T-helper 1 cell treated with Interleukin-12 subunit alpha and Interleukin-12 subunit beta and Interleukin-4 antibody, amounts not matched to agents 30 μg/mL and 1 μg/mL, for 36 hours (primary cell): ENCODE results near the gene RTTN.

Experiments
- H3K27ac Mint-ChIP-seq: one replicate; pipeline ENCODE4 v1.8.0; 2021; ENCODE audit warnings: mild to moderate bottlenecking, mixed read lengths
- H3K27me3 Mint-ChIP-seq: one replicate; pipeline ENCODE4 v1.8.0; 2021; ENCODE audit warnings: low read depth, mixed read lengths
- H3K36me3 Mint-ChIP-seq: one replicate; pipeline ENCODE4 v1.8.0; 2021; ENCODE audit warnings: low read depth, mixed read lengths
- H3K4me1 Mint-ChIP-seq: one replicate; pipeline ENCODE4 v1.8.0; 2021; ENCODE audit warnings: low read depth, mixed read lengths
- H3K4me3 Mint-ChIP-seq: one replicate; pipeline ENCODE4 v1.8.0; 2021; ENCODE audit warnings: mild to moderate bottlenecking, moderate library complexity, mixed read lengths
- H3K9me3 Mint-ChIP-seq: one replicate; pipeline ENCODE4 v1.8.0; 2021; ENCODE audit warnings: mixed read lengths

RTTN gene

DNA sequence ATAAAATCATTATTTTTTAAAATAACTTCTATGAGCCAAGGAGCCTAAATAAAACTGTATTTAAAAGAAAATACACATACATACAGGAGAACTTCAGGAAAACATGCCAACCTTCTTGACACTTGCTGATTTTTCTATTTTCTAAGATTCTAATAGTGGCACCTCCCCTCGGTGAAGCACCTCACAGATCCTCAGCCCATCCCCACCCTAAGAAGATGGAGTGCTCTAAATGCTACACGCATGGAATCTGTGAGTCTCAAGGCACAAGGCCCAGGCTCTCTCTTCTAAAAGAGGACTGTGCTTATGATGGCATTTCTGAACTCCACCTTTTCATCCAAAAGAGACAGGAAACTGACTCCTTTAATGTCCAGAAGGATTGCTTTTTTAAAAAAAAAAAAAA lies 56.3 kb downstream of the RTTN start:
- Mint-ChIP-seq H3K27me3 (no peaks in the 10 kb centered on the region), H3K27ac (no peak overlapping the region), H3K9me3 (no peaks in the 10 kb centered on the region), H3K4me3 (no peak overlapping the region), H3K4me1 (peaks cover 6% of the 10 kb centered on the region), H3K36me3 (peaks cover 9% of the 10 kb centered on the region)

DNA sequence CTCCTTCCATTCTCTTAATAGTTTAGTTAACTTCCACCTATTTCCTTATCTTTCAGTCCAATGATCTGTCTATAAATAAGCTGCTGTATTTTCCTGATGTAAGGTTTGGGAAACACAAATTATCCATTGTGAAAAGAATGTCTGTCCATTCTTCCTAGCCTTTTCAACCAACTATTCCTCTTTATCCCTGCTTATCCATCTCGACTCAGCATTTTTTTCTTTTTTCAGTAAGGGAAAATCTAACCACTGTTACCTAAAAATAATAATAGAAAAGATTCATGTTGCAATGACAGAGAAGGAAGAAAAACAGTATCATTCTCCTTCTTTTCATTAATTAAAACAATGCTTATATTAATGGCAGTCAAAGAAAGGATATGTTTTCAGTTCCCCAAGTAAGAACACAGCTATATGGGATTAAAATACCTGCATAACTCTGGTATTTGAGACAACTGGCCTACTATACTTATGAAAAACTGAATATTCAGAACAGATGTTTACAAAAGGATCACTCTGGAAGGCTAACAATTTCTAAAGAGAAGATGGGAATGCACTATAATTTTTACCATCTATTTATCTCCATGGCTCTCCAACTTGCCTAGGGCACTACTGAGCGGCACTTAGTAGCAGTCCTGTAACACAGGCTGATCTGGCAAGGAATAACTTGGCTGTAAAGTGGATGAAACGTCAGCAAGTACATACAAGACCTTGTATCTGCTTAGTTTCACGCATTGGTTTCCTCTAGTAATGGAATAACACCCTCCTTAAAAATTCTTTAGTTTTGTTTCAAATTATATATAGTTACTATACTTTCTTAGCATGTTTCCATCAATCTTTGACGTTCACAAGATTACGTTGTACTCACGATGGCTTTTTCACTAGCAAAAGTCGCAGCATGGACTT lies 57.2 kb downstream of the RTTN start:
- Mint-ChIP-seq H3K27me3 (no peaks in the 10 kb centered on the region), H3K9me3 (no peaks in the 10 kb centered on the region), H3K4me1 (peaks cover 6% of the 10 kb centered on the region), H3K36me3 (peaks cover 11% of the 10 kb centered on the region), H3K4me3 (no peak overlapping the region), H3K27ac (no peak overlapping the region)

DNA sequence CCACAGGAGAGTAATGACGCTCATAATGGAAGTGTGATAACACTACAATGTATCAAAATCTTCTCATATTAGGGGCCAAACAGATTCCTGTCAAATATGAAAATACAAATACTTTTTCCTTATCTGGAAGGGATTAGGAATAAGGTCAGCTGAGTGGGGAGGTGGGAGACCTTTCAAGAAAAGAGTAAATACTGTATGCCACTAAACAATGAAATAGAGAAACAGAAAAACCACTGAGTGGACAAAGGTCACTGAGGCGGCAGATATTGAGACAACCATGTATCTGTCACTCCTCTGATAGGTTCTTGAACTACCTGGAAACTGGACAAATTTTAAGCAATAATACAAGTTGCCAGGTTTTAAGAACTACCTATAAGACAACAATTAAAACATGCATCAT lies 59.3 kb downstream of the RTTN start:
- peaks cover 3% of the 10 kb centered on the region for H3K4me1 Mint-ChIP-seq
- no peaks in the 10 kb centered on the region for H3K27me3 Mint-ChIP-seq
- H3K4me3 Mint-ChIP-seq, result no peak overlapping the region
- H3K36me3 Mint-ChIP-seq, result peaks cover 19% of the 10 kb centered on the region
- H3K27ac Mint-ChIP-seq, result no peak overlapping the region
- no peaks in the 10 kb centered on the region for H3K9me3 Mint-ChIP-seq

DNA sequence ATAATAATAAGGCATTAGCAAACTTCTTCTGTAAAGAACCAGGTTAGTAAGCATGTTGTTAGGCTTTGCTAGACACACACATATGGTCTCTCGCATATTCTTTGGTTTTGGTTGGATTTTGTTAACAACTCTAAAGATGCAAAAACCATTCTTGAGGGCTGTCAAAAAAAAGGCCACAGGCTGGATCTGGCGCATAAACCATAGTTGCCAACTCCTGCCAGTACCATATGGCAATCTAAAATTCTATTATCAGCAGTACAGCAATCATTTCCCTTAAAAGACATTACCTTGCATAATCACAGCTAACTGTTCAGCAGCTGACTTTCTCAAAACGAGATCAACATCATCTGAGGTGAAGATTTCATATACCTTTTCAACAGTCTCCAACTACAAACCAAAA lies 63.5 kb downstream of the RTTN start:
- Mint-ChIP-seq H3K4me3 (no peak overlapping the region), H3K4me1 (no peaks in the 10 kb centered on the region), H3K27ac (no peak overlapping the region), H3K9me3 (no peaks in the 10 kb centered on the region), H3K27me3 (no peaks in the 10 kb centered on the region), H3K36me3 (peaks cover 30% of the 10 kb centered on the region)

DNA sequence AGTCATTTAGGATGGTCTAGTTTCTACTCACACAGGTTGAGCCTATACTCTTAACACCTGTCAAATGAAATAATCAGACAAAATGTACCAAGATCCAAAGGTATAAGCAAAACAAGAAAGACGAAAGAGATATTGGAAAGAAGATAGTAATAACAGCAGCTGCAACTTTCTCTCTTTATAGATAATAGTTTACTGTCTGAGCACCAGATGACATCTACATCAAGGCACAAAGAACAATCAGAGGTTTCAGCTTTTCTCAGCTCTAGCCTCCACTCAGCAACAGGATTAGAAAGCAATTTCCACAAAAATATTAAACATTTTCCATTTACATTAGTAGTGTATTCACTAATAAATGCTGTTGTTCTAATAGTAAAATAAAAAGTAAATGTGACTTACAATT lies 66.3 kb downstream of the RTTN start:
- Mint-ChIP-seq H3K27me3 (no peaks in the 10 kb centered on the region), H3K4me3 (no peak overlapping the region), H3K36me3 (peaks cover 23% of the 10 kb centered on the region), H3K9me3 (no peaks in the 10 kb centered on the region), H3K27ac (no peak overlapping the region), H3K4me1 (no peaks in the 10 kb centered on the region)

DNA sequence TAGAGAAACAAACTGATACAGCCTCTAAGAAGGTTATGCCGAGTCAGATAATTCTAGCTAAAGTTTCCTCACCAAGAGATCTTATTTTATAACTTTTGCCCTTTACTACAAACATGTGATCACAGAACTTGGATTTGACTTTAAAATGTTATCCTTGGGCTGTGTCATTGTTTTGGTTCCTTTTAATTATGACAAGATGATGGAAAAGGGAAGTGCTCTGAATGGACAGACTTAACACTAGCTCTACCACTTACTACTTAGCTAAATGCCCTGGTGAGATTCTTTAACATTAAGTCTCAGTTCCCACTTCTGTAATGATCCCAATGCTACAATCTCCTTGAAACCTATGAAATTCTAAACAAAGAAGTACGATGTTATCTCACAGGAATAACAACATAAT lies 69.9 kb downstream of the RTTN start:
- Mint-ChIP-seq H3K4me3 (no peak overlapping the region), H3K9me3 (no peaks in the 10 kb centered on the region), H3K27me3 (no peaks in the 10 kb centered on the region), H3K27ac (no peak overlapping the region), H3K36me3 (peaks cover 12% of the 10 kb centered on the region), H3K4me1 (no peaks in the 10 kb centered on the region)

DNA sequence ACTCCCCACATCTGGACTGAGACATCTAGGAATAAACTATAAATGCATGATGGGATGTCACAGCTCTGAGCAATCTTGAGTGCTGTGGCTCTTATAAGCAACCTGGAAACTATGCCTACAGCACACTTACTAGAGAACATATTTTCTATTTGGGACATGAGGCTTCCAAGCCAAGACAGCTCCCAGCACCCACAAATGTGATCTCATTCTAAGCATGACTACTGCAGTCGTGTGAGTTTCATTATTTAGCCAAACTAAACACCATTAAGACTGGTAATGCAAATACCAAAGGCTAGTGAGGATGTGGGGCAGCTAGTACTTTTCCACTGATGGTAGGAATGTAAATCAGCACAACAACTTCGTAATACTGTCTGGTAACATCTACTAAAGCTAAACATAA lies 72.5 kb downstream of the RTTN start:
- no peak overlapping the region for H3K27ac Mint-ChIP-seq
- no peaks in the 10 kb centered on the region for H3K27me3 Mint-ChIP-seq
- no peaks in the 10 kb centered on the region for H3K9me3 Mint-ChIP-seq
- H3K36me3 Mint-ChIP-seq, result peaks cover 18% of the 10 kb centered on the region
- H3K4me1 Mint-ChIP-seq, result no peaks in the 10 kb centered on the region
- H3K4me3 Mint-ChIP-seq, result no peak overlapping the region

DNA sequence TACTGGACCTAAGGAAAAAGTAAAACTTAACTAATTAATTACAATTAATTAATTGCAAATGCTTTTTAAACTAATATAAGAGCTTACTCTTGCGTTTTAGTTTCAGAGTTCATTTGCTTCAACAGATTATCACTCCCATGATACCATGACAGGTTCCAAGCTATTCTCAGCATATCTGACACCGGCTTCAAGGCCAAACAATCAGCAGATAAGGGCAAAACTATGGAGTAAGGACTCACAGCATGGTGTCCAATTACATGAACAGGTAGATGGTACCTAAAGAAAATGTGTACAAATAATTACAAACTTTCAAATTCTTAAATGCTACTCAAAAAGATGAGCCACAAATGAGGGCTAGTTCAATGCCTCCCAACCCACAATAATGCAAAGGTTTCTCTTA lies 77.2 kb downstream of the RTTN start:
- H3K4me3 Mint-ChIP-seq, result no peak overlapping the region
- no peak overlapping the region for H3K27ac Mint-ChIP-seq
- no peaks in the 10 kb centered on the region for H3K27me3 Mint-ChIP-seq
- H3K9me3 Mint-ChIP-seq, result no peaks in the 10 kb centered on the region
- H3K4me1 Mint-ChIP-seq, result no peaks in the 10 kb centered on the region
- peaks cover 18% of the 10 kb centered on the region for H3K36me3 Mint-ChIP-seq

DNA sequence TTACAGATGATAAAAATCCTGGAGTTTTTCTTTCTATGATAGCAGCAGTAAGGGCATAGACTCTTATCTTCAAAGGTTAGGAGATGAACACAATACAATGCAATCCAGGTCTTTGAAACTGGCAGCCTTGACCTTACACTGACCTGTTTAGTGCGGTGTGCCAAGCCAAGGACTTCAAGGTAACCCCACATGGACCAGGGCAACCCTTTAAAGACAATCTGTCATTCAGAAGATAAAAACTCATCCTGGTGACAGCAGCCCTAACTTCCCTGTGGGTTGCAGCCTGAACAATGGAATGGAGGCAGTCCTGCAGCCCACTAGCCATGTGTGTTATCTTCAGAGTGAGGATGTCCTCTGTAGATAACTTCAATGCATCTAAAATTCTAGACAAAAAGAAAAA lies 78.1 kb downstream of the RTTN start:
- Mint-ChIP-seq H3K4me3 (no peak overlapping the region), H3K9me3 (no peaks in the 10 kb centered on the region), H3K27ac (no peak overlapping the region), H3K27me3 (no peaks in the 10 kb centered on the region), H3K4me1 (no peaks in the 10 kb centered on the region), H3K36me3 (peaks cover 18% of the 10 kb centered on the region)

DNA sequence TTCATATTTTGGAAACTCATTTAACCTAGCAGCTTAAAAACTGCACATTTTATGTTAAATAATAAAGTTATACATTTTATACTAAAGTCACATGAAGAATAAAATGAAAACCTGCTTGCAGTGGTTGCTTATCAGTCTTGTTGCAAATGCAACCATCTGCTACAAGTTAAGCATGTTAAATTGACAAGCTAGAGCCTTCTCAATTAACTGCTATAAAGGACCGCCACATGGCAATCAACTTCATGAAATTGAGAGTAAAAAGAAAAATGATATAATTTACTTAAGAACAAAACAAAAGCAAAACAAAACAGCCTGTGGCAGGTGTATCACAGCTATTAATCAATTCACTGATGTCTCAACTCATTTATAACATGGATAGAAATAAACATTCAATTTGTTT lies 78.7 kb downstream of the RTTN start:
- no peaks in the 10 kb centered on the region for H3K9me3 Mint-ChIP-seq
- no peaks in the 10 kb centered on the region for H3K4me1 Mint-ChIP-seq
- H3K4me3 Mint-ChIP-seq, result no peak overlapping the region
- no peak overlapping the region for H3K27ac Mint-ChIP-seq
- no peaks in the 10 kb centered on the region for H3K27me3 Mint-ChIP-seq
- peaks cover 18% of the 10 kb centered on the region for H3K36me3 Mint-ChIP-seq

DNA sequence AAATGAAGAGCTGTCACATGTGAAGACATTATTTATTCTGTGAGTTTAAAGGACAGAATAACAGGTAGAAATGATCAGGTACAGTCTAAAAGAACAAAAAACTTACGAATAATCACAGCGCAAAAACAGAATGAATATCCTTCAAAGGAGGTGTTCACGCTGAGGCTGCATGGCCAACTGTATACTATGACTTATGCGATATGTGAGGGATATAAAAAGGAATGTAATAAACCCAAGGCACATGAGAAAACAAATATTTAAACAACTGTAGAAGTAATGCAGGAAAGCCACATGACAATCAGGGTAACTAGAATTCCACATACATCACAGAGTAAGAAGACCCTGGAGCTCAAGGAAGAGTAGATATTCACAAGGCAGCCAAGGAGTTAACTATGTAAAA lies 81.3 kb downstream of the RTTN start:
- H3K27ac Mint-ChIP-seq, result no peak overlapping the region
- H3K4me1 Mint-ChIP-seq, result no peaks in the 10 kb centered on the region
- H3K27me3 Mint-ChIP-seq, result no peaks in the 10 kb centered on the region
- no peaks in the 10 kb centered on the region for H3K9me3 Mint-ChIP-seq
- H3K4me3 Mint-ChIP-seq, result no peak overlapping the region
- peaks cover 8% of the 10 kb centered on the region for H3K36me3 Mint-ChIP-seq

DNA sequence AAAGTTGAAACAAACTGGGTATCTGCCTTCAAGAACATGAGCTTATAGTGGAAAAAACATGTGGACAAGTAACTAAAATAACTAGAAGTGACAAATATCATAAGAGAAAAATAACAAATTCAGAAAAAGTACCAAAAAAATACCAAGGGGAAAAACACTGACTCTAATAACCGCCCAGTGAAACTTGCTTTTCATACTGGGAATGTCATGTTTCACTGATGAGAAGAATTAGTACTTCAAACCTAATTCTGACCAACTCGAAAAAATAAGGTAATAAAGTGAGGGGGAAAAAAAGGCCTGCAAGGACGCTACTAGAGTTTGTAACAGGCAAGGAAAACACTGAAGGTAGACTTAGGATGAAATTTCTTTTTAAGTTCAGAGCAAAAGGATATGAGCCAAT lies 83.6 kb downstream of the RTTN start:
- peaks cover 14% of the 10 kb centered on the region for H3K36me3 Mint-ChIP-seq
- H3K27ac Mint-ChIP-seq, result no peak overlapping the region
- H3K9me3 Mint-ChIP-seq, result no peaks in the 10 kb centered on the region
- H3K4me1 Mint-ChIP-seq, result no peaks in the 10 kb centered on the region
- no peaks in the 10 kb centered on the region for H3K27me3 Mint-ChIP-seq
- H3K4me3 Mint-ChIP-seq, result no peak overlapping the region

DNA sequence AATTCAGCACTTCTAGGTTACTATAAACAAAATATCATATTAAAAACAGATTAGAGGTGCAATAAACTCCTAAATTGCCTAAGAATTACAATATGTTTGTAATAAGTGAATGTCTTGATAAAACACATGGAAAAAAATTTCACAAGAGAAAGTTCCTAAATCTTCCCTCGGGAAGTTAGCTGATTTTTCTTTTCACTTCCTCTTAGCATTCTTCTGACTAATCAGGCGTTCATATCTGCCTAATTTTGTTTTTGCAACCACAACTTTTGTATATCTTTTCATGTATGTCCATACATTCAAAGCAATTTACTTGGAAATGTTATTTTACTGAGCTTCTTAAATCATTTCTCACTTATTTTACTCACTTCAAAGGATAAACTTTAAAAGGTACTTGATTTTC lies 88.5 kb downstream of the RTTN start:
- Mint-ChIP-seq H3K9me3 (no peaks in the 10 kb centered on the region), H3K4me3 (no peak overlapping the region), H3K4me1 (no peaks in the 10 kb centered on the region), H3K27ac (no peak overlapping the region), H3K27me3 (no peaks in the 10 kb centered on the region), H3K36me3 (peaks cover 18% of the 10 kb centered on the region)

DNA sequence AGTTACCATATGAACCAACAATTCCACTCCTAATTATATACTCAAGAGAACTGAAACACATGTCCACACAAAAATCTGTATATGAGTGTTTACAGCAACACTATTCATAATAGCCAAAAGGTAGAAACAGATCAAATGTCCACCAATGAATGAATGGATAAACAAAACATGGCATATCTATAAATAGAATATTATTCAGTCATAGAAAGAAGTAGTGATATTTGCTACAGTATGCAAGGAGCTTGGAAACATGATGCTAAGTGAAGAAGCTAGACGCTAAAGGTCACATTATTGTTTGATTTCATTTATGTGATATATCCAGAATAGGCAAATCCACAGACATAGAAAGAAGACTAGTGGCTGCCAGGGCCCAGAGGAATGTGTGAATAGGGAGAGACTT lies 92.0 kb downstream of the RTTN start:
- H3K9me3 Mint-ChIP-seq, result no peaks in the 10 kb centered on the region
- peaks cover 22% of the 10 kb centered on the region for H3K36me3 Mint-ChIP-seq
- no peaks in the 10 kb centered on the region for H3K4me1 Mint-ChIP-seq
- H3K4me3 Mint-ChIP-seq, result no peak overlapping the region
- H3K27me3 Mint-ChIP-seq, result no peaks in the 10 kb centered on the region
- H3K27ac Mint-ChIP-seq, result no peak overlapping the region

DNA sequence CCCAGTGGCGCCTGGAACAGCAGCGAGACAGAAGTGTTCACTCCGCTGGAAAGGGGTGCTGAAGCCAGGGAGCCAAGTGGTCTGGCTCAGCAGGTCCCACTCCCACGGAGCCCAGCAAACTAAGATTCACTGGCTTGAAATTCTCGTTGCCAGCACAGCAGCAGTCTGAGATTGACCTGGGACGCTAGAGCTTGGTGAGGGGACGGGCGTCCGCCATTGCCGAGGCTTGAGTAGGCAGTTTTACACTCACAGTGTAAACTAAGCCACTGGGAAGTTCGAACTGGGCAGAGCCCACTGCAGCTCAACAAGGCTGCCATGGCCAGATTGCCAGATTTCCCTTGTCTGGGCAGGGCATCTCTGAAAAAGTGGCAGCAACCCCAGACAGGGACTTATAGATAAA lies 94.8 kb downstream of the RTTN start:
- H3K9me3 Mint-ChIP-seq, result no peaks in the 10 kb centered on the region
- H3K27ac Mint-ChIP-seq, result no peak overlapping the region
- H3K4me3 Mint-ChIP-seq, result no peak overlapping the region
- H3K4me1 Mint-ChIP-seq, result no peaks in the 10 kb centered on the region
- H3K36me3 Mint-ChIP-seq, result peaks cover 24% of the 10 kb centered on the region
- no peaks in the 10 kb centered on the region for H3K27me3 Mint-ChIP-seq

DNA sequence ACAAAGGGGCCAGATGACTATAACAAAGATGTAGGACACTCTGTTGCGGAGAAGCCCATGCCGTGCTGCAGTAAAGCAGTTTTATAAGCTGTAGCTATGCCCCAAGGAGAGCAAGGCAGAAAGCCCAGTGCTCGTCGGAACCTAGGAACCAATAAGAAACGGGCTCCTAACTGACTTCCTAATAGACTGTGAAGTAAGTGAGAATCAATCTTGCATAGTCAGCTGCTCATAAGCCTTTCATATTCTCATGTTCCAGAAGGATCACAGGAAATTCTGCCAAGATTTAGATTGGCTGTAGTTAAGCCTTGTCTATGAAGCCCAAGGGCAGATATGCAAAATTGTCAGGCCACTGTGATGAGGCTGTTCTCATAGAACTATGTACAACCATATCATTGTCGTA lies 98.4 kb downstream of the RTTN start:
- Mint-ChIP-seq H3K27ac (no peak overlapping the region), H3K9me3 (peaks cover 18% of the 10 kb centered on the region), H3K27me3 (no peaks in the 10 kb centered on the region), H3K4me3 (no peak overlapping the region), H3K36me3 (peaks cover 33% of the 10 kb centered on the region), H3K4me1 (no peaks in the 10 kb centered on the region)
